ENCODE measurements around the gene SLC12A2.

Gene SLC12A2

DNA sequence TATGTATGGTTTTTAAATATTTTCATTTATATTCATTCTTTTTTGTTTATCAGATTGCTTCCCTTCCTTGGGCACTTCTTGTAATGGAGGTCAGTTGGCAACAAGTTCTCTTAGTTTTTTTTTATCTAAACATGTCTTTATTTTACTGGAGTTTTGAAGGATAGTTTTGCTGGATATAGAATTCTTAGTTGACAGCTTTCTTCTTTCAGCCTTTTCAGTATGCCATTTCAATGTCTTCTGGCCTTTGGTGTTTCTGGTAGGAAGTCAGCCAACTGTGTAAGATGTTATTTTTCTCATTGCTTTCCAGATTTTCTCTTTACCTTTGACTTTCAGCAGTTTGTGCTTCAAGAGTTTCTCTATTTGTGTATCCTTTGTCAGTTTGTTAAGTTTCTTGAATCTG is 14.2 kb downstream of the SLC12A2 start:
- no peak for DNase-seq

DNA sequence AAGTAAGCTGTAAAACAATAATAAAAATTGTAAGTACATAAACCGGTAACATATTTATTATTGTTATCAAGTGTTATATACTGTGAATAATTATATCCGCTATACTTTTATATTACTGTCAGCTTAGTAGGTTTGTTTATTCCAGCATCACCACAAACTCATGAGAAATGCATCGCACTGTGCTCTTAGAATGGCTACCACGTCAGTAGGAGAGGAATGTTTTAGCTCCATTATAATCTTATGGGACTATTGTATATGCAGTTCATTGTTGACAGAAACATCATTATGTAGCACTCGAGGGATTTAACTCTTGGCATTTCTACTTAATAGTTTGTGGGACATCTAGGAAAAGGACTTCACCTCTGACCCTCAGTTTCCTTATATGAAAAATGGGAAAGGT is 16.4 kb downstream of the SLC12A2 start:
- DNase-seq, result no peak

DNA sequence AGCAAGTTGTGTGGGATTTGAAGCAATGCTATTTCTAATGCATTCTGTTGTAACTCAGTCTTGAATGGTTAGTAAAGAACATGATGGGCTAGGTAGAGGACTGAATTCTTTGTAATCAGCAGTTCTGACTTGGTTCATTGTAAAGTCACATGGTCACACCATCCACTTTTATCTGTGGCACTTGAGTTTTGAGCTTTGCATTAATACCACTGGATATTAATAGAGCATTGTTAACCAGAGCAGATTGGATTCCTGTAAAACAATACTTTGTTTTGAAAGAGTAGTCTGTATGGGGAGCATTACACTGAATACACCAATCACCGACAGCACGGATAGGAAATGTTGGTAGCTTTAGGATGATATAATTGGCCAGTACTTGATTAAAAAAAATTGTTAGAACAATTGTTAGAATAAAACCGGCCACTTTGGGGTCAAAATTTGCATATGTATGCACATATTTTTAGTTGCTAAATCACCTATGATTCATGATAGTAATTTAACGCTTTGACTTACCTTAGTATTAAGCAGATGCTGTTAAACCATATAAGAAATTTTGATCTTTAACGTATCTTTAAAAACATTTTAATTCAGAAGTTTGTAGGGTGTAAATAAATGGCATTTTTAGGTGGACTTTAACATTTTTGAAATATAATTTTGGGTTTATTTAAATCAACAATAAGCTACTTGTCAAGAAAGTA is 17.4 kb downstream of the SLC12A2 start:
- no peak for DNase-seq

DNA sequence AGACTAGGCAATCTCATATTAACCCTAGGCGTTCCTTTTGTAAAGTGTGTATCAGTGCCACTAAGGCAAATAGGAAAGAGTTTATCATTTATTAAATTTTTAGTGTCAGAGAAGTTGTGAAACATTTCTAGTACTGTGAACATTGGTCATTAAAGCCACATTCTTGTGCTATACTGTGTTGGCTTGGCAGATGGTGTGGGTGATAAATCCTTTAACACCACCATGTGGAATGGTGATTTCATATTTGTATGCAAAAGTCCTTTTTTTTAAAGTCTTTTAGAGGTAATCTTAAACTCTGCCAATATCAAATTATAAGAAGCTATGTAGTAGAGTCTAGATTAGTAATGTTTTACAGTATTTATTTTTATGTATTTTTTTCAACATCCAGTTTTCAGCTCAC is 18.1 kb downstream of the SLC12A2 start:
- DNase-seq, result no peak

DNA sequence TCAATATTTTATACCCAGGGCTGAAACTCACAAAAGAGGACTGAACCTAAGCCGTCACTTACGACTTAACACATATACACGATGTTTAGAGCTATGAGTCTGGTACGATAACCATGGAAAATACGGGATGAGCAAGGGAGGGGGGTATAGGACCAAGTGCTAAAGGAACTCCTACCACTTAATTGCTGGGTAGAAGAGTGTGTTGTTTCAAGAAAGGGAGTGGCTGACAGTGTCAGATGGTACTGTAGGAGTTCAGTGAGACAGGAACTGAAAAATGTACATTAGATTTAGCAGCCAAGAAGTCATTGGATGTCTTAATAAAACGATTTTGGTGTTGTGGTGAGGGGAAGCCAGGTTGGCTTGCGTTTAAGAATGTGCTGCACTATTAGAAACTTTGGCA is 21.6 kb downstream of the SLC12A2 start:
- DNase-seq, result no peak

DNA sequence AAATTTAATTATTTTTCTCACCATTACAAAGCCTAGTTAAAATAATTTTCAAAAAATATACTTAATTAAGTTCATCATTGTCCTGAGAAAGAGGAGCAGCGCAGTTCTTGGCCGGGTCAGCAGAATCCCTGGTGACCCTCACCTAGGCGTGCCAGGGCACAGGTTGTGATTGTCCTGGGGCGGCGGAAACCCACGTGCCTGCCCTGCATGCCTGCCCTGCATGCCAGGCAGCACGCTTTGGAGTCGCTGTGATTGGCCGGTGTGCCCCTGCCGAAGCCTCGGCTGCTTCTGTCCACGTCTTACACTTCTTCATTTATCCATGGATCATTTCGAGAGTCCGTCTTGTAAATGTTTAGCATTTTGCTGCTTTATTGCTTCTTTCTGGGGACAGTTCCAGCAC is 25.6 kb downstream of the SLC12A2 start:
- DNase-seq, result no peak

DNA sequence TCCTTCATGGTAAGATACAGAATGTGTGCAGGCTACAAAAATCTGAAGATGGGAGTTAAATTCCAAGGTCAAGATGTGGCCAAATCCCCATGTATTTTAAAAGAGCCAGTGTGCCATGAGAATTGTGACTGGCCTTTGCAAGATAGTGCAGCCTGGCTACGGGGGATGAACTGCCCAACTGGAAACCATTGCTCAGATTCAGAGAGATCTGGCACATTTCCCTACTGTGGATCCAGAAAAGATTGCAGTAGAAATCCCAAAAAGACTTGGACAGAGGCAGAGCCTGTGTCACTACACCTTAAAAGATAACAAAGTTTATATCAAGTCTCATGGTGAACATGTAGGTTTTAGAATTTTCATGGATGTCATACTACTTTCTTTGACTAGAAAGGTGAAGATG is 26.2 kb downstream of the SLC12A2 start:
- DNase-seq, result no peak

DNA sequence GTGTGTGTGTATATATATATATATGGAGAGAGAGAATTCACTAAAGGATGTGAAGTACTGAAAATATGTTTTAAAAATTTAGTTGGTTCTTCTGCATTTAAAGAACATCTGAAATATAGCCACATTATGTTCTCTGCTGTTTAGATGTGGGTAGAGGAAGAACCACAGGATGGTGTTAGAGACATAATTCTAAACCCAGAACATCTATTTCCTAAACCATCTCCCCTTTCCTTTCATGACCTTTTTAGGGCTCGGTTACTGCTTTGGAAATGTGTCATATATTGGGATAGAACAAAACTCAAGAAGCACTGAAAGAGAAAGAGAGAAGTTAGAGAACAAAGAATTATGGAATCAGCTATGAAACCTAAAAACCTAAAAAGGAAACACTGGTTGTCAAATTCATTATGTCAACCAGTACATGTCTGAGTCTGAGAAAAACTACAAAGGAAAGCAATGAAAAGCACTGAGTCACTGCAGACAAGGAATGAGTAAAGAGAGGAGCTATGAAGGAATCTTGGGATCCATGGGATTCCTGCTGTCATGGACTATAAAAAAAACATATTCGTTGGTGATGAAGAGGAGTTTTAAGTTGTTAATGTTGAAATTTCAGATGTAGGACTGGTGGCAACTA is 28.4 kb downstream of the SLC12A2 start:
- no peak for DNase-seq

DNA sequence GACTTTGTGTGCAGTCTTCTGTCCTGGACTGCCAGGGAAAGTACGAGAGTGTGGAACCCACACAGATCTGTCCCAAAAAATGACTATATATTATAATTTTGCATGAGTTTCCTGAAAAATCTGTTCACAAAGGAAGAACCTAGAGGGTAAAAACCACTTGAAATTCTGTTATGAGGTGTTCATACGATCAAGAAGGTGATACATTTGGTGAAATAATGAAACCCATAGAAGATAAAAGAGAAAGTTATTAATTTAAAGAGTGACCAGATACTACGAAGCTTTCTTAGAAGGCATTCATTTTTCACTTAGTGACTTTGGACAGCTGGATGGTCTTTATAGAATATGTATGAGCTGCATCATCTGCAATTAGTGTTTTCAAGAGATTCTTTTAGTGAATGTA is 32.9 kb downstream of the SLC12A2 start:
- DNase-seq, result no peak

DNA sequence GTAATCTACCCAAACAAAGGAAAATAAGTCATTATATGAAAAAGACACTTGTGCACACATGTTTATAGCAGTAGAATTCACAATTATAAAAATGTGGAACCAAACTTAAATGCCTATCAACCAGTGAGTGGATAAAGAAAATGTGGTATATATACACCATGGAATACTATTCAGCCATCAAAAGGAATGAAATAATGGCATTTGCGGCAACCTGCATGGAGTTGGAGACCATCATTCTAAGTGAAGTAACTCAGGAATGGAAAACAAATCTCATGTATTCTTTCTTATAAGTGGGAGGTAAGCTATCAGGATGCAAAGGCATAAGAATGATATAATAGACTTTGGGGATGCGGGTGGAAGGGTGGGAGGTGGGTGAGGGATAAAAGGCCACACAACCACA is 34.6 kb downstream of the SLC12A2 start:
- DNase-seq, result no peak

DNA sequence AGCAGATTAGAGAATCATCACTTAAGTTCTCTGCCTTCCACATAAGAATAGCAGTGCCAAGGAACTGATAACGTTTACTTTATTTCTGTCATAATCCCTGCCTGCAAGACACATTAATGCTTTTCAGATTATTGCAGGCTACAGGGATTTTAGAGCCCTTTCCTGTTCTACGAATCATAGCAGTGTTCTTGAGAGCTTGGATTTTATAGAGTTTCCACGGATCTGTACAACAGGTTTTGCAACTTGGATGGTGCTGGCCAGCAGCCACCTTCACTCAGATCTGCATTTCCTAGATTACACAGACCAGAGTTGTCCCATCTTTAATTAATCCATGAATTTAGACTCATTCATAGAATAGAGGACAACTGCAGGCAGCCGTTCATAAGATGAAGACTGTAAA is 38.1 kb downstream of the SLC12A2 start:
- no peak for DNase-seq

DNA sequence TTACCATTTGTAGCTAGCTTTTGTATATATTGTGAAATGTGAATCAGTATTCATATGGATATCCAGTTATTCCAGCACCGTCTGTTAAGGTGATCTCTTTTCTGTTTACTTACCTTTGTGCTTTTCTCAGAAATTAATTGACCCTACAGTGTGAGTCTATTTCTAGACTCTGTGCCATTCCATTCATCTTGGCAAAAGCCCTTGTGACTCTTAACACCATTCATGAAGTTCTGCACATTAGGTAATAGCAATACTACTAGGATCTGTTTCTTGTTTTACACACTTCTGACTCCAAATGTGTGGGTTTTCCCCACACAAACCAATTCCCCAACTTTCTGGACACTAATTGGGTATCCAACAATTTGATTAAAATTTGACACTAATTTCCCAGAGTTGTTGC is 40.4 kb downstream of the SLC12A2 start:
- DNase-seq, result no peak

DNA sequence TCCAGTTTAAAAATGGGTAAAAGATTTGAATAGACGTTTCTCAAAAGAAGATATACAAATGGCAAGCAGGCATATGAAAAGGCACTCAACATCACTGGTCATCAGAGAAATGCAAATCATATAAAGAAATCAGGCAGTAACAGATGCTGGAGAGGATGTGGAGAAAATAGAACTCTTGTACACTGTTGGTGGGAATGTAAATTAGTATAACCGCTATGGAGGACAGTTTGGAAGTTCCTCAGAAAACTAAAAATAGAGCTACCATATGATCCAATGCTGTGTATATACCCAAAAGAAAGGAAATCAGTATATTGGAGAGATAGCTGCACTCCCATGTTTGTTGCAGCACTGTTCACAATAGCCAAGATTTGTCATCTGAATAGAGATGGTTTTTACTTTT is 42.7 kb downstream of the SLC12A2 start:
- no peak for DNase-seq

DNA sequence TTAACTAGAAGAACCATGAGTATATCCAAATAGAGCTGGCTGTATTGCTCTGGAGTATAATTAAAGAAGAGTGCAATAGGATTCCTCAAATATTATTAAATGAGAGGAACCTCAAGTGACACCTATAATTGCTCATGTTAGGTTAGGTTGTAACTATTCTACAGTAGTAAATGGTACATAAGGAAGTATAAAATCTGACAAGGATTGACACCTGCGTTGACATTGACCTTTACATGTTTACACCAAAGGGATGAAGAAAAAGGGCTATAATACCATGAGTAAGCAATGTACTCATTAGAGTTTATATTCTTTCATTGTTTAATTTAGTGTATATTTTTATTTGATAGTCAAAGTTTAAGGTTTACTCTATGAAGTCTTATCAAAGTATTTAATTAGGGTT is 48.9 kb downstream of the SLC12A2 start:
- no peak for DNase-seq

DNA sequence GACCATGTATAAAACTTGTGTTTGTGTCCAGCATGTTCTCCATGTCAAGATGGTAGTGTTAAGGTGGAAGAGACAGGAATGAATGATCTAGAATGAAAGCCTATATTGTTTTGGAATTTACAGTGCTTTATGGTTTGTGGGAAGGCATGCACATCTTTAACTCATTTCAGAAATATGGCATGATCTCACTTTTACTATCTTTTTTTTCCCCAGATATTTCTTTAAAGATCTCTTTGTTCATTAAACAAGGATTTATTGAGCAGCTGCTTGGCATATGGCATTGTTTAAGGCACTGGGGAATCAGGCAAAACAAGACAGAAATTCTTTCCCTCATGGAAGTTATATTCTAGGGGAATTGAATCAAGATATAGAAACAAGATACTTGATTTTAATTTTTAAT is 51.7 kb downstream of the SLC12A2 start:
- DNase-seq, result no peak

DNA sequence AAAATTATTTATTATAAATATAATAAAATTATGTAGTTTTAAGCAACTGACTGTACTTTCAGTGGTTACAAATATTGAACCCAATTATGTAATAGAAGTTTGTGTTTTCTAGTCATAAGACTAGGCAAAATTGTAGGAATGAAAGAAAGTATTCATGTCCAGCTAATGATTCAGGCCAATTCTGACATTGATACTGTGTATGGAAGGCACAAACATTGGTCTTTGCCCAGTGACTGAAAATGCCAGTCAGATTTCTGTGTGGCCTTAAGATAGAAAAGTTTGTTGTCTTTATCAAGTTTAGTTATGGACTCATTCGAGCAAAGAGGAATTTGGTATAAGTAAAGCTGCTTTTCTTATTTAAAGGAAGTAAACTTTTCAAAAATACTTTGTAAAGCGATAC is 60.3 kb downstream of the SLC12A2 start:
- no peak for DNase-seq

DNA sequence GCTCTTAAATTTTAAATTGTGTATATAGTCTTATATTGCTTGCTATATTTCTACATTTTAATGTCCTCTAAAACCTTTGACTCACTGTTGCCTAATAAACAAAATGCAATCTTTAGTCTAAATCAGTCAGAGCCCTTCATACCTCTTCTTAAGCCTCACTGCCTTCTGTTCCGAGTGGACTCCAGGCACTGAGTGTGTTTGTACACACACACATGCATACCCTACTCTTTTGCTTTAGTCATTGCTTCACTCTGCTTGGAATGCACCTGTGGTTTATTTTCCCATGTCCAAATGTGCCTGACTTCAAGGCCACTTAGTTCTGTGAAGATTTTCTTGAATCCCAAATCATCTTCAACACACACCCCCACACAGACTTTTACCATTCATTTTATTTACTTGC is 60.9 kb downstream of the SLC12A2 start:
- DNase-seq, result no peak

DNA sequence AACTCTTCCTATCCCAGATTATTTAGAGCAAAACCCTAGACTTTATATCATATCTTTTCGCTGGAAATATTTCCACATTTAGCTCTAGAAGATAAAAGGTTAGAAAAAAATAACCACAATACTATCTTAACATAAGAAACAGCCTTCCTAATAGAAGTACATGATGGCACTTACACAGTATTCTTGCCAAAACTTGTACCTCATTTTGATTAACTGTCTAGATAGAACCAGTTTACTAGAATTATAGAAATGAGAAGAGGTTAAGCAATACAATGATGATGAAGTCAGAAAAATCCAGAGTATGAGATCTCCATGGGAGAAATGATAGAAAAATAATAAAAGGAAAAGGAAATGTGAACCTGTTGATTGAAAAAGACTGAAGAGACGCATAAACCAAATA is 63.1 kb downstream of the SLC12A2 start:
- no peak for DNase-seq

DNA sequence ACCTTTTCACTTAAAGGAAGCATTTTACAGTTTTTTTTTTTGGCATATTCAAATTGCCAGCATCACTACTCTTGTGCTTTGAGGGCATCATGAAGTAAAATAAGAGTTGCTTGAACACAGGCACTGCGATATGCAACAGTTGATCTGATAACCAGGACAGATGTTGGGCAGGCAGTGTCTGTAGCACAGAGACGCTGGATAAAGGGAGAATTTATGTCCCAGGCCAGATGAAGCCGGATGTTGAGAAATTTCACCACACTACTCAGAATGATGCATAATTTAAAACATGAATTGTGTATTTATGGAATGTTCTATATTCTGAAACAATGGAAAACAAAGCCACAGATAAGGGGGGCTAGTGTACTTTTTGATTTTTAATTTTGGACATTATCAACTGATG is 71.4 kb downstream of the SLC12A2 start:
- no peak for DNase-seq

DNA sequence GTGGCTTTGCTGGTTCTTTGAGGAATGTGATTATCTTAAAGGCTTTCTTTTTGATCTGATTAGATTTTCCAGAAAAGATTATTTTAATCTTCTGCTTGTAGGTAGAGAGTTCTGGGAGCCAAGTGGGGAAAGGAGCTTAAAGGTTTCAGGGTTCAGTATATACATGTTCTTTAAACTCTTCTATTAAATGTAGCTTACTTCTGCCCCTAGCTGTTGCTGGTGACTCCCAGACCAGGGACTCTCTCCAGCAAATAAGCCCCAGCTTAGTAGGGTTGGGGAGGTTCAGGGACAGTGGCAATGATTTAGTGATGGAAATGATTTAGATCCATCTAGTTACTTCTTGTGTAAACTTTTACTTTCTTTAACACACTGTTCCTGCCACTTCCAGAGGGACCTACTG is 72.2 kb downstream of the SLC12A2 start:
- DNase-seq, result no peak

DNA sequence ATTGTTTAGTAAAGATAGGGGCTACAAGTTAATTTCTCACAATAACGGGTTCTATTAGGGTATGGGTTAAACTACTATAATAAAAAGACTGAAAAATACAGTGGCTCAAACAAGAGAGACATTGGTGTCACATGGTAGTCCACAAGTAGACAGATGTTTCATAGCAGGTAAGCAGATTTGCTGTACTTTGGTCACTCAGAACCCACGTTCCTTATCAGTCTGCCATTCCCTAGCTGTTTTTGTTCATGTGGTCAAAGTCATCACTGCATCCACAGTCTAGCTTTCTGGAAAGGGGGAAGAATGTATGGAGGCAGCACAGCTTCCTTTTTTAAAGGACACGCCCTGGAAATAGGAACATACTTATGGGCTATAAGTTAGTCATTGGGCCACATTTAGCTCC is 73.0 kb downstream of the SLC12A2 start:
- DNase-seq, result no peak

DNA sequence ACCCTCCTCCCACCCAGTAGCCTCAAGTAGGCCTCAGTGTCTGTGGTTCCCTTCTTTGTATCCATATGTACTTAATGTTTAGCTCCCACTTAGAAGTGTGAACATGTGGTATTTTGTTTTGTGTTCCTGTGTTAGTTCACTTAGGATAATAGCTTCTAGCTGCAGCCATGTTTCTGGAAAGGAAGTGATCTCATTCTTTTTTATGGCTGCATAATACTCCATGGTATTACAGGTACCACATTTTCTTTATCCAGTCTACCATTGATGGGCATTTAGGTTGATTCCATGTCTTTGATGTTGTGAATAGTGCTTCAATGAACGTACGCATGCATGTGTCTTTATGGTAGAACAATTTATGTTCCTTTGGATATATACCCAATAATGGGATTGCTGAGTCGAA is 74.8 kb downstream of the SLC12A2 start:
- no peak for DNase-seq

DNA sequence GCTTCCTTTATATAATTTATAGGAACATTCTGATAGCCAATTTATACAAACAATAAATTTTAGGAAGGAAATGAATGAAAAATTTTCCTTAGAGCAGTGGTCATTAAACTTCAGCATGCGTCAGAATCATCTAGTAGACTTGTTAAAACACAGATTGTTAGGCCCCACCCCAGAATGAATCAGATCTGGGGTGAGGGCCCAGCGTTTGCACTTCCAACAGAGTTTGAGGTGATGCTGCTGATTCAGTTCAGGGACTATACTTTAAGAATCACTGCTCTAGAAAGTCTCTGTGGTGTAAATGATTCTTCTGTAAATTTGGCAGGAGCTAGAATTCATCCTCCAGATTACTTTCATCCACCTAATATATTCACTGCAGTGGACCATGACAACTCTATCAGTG is 80.4 kb downstream of the SLC12A2 start:
- no peak for DNase-seq

DNA sequence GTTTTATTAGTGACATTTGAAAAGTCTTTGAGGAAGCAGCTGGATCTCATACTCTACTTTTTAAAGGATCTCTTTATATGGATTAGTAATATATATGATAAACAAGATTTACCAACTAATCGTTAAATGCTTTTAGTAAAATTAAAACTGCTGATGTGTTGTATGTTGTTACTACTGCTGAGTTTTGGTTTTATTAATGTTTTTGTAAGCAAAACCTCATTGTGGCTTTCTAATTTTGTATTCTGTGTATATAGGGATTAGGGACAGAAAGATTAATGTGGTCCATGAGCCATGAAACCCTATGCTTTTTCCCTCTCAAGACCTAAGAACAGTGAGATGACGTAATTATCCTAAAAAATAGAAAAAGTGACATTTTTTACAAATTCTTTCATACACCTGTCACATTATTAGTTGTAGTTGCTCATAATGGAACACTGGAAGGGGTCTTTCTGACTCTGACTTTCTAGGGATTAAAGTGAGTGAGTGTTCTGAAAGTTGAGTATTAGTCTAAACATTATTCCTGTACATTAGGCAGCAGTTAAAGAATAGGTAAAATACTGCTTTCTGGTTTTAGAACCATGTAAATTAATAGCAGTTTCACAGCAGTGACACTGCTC is 85.9 kb downstream of the SLC12A2 start:
- no peak for DNase-seq

DNA sequence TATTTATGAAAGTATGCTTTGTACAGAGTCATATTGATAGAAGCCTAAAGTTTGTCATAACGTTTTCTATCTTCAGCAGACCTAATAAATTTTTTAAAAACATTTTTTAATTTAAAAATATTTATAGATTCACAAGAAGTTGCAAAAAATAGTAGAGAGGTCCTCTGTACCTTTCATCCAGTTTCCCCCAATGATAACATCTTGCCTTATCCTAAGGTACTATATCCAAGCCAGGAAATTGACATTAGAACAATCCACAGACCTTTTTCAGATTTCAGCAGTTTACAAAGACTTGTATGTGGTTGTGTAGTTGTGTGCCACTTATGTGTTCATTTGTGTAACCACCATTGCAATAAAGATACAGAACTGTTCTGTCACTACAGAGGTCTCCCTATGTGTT is 88.5 kb downstream of the SLC12A2 start:
- no peak for DNase-seq

Measured in stimulated activated CD4-positive, alpha-beta T cell treated with anti-CD3 and anti-CD28 coated beads, Interleukin-1b, Interleukin-23, amount 100 ng/mL, for 48 hours (primary cell).